Neural progenitor cell (in vitro differentiated cells): ENCODE results near the gene NDUFC2. TPM values are rescaled to one million over a fixed set of nuclear protein-coding genes. Genes with fewer than 3 reads are reported as not detected.
A peak's percentile ranks its signal among the peaks of the same experiment; 100 is the strongest.

Experiments used
- DNase-seq: peaks from one replicate; pipeline ENCODE4 v3.0.0-alpha.2; 2016; ENCODE audit warnings: low spot score
- H2AFZ ChIP-seq: fragments of 200-600 bp; sonication (generic); replicated peaks from 2 replicates; pipeline ENCODE4 v1.6.1; 2016; ENCODE audit warnings: antibody characterized with exemption
- H3F3A ChIP-seq: fragments of 200-600 bp; sonication (generic); 2 replicates; pipeline ENCODE4 v1.6.1; 2016; ENCODE audit warnings: antibody characterized with exemption, low read depth
- H3K27ac ChIP-seq: fragments of 200-600 bp; sonication (generic); 2 replicates; pipeline ENCODE4 v1.5.1; 2016; ENCODE audit warnings: mild to moderate bottlenecking
- H3K27me3 ChIP-seq: fragments of 200-600 bp; sonication (generic); 2 replicates; pipeline ENCODE4 v1.6.1; 2016; ENCODE audit warnings: mild to moderate bottlenecking, moderate library complexity
- H3K36me3 ChIP-seq: fragments of 200-600 bp; sonication (generic); 2 replicates; pipeline ENCODE4 v1.5.1; 2016
- H3K4me1 ChIP-seq: fragments of 200-600 bp; sonication (generic); 2 replicates; pipeline ENCODE4 v1.6.1; 2016; ENCODE audit warnings: mixed run types
- H3K4me2 ChIP-seq: fragments of 200-600 bp; sonication (generic); 2 replicates; pipeline ENCODE4 v1.6.1; 2016
- H3K4me3 ChIP-seq: fragments of 200-600 bp; sonication (generic); 2 replicates; pipeline ENCODE4 v1.5.1; 2016
- H3K79me2 ChIP-seq: fragments of 200-600 bp; sonication (generic); 2 replicates; pipeline ENCODE4 v1.6.1; 2016; ENCODE audit warnings: low read depth
- H3K9ac ChIP-seq: fragments of 200-600 bp; sonication (generic); 2 replicates; pipeline ENCODE4 v1.6.1; 2016
- H3K9me3 ChIP-seq: fragments of 200-600 bp; sonication (generic); 2 replicates; pipeline ENCODE4 v1.5.1; 2016; ENCODE audit warnings: low read depth
- H4K20me1 ChIP-seq: fragments of 200-600 bp; sonication (generic); 2 replicates; pipeline ENCODE4 v1.6.1; 2016; ENCODE audit warnings: low read depth
- H3K27ac Mint-ChIP-seq: 3 replicates; pipeline ENCODE4 v1.8.0; 2021; ENCODE audit warnings: mixed read lengths
- H3K27me3 Mint-ChIP-seq: 2 replicates; pipeline ENCODE4 v1.8.0; 2022; ENCODE audit warnings: low read depth, mild to moderate bottlenecking, inconsistent platforms, moderate library complexity, mixed read lengths; ENCODE audit not compliant: insufficient read depth
- H3K36me3 Mint-ChIP-seq: 3 replicates; pipeline ENCODE4 v1.8.0; 2021; ENCODE audit warnings: mixed read lengths
- H3K4me1 Mint-ChIP-seq: 3 replicates; pipeline ENCODE4 v1.8.0; 2021; ENCODE audit warnings: mixed read lengths
- H3K4me3 Mint-ChIP-seq: 3 replicates; pipeline ENCODE4 v1.8.0; 2021; ENCODE audit warnings: mild to moderate bottlenecking, moderate library complexity, mixed read lengths
- H3K9me3 Mint-ChIP-seq: 3 replicates; pipeline ENCODE4 v1.8.0; 2020; ENCODE audit warnings: mixed read lengths
- EZH2 ChIP-seq: fragments of 200-600 bp; sonication (generic); IDR thresholded peaks from 2 replicates; pipeline ENCODE4 v1.6.1; 2017; ENCODE audit warnings: antibody characterized with exemption, mild to moderate bottlenecking, moderate library complexity
- EZH2phosphoT487 ChIP-seq: fragments of 200-600 bp; sonication (generic); IDR thresholded peaks from 2 replicates; pipeline ENCODE4 v1.6.1; 2017; ENCODE audit warnings: antibody characterized with exemption
- total RNA-seq: library from RNA; depleted of rRNA; stranded (reverse); fragments of >200 nt; gene quantifications from 2 replicates; pipeline ENCODE4 v1.2.3, GENCODE V29; 2015; ENCODE audit warnings: low replicate concordance
- TF ChIP-seq, protein P1 (sequence below): fragments of 200-600 bp; sonication (generic); IDR thresholded peaks from 2 replicates; pipeline ENCODE4 v1.5.1; 2017; ENCODE audit warnings: antibody characterized with exemption, mild to moderate bottlenecking

NDUFC2 gene
- total RNA-seq, 1 donor from 2014 or later: 36.7 TPM

- no peak overlapping the region for H3K4me2 ChIP-seq
- no peaks in the 10 kb centered on the region for H3K4me1 ChIP-seq
- H3K9me3 ChIP-seq: no peaks in the 10 kb centered on the region
- H3K9ac ChIP-seq: no peak overlapping the region
- H3K36me3 Mint-ChIP-seq: no peaks in the 10 kb centered on the region
- H3K27me3 ChIP-seq: peaks cover 5% of the 10 kb centered on the region
- no peaks in the 10 kb centered on the region for H3K9me3 Mint-ChIP-seq
- H2AFZ ChIP-seq: no peak overlapping the region
- no peak overlapping the region for H3K27ac ChIP-seq
- no peak overlapping the region for H3K4me3 Mint-ChIP-seq
- no peaks in the 10 kb centered on the region for H3K27me3 Mint-ChIP-seq
- TF ChIP-seq, protein P1, sequence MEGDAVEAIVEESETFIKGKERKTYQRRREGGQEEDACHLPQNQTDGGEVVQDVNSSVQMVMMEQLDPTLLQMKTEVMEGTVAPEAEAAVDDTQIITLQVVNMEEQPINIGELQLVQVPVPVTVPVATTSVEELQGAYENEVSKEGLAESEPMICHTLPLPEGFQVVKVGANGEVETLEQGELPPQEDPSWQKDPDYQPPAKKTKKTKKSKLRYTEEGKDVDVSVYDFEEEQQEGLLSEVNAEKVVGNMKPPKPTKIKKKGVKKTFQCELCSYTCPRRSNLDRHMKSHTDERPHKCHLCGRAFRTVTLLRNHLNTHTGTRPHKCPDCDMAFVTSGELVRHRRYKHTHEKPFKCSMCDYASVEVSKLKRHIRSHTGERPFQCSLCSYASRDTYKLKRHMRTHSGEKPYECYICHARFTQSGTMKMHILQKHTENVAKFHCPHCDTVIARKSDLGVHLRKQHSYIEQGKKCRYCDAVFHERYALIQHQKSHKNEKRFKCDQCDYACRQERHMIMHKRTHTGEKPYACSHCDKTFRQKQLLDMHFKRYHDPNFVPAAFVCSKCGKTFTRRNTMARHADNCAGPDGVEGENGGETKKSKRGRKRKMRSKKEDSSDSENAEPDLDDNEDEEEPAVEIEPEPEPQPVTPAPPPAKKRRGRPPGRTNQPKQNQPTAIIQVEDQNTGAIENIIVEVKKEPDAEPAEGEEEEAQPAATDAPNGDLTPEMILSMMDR: no peak
- TF ChIP-seq EZH2 (no peak), EZH2phosphoT487 (no peak)
- peaks cover 20% of the 10 kb centered on the region for H3K4me1 Mint-ChIP-seq
- DNase-seq: no peak
- no peak overlapping the region for H3K27ac Mint-ChIP-seq
- no peaks in the 10 kb centered on the region for H3K36me3 ChIP-seq
- no peak overlapping the region for H3K4me3 ChIP-seq
- no peaks in the 10 kb centered on the region for H4K20me1 ChIP-seq
- H3F3A ChIP-seq: no peaks in the 10 kb centered on the region
- H3K79me2 ChIP-seq: no peaks in the 10 kb centered on the region
Measured at GRCh38 chr11:78049348-78049747, 30.3 kb downstream of the NDUFC2 start.

DNA sequence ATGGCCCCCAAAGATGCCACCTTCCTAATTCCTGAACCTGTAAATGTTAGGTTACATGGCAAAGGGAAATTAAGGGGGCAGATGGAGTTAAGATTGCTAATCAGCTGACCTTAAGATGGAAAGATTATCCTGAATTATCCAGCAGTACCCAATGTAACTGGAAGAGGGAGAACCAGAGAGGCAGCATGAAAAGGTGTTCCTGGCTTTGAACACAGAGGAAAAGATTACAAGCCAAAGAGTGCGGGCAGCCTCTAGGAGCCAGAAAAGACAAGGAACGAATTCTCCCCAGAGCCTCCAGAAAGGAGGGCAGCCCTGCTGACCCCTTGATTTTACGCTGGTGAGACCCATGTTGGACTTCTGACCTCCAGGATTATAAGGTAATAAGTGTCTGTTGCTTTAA lies 31.1 kb downstream of the NDUFC2 start:
- Mint-ChIP-seq H3K27me3 (no peaks in the 10 kb centered on the region), H3K4me3 (no peak overlapping the region), H3K27ac (peak overlapping the region; percentile 95), H3K4me1 (peaks cover 20% of the 10 kb centered on the region), H3K9me3 (no peaks in the 10 kb centered on the region), H3K36me3 (no peaks in the 10 kb centered on the region)
- no peaks in the 10 kb centered on the region for H3F3A ChIP-seq
- H3K36me3 ChIP-seq: no peaks in the 10 kb centered on the region
- no peak overlapping the region for H2AFZ ChIP-seq
- peaks cover 5% of the 10 kb centered on the region for H3K27me3 ChIP-seq
- no peak overlapping the region for H3K9ac ChIP-seq
- no peaks in the 10 kb centered on the region for H3K9me3 ChIP-seq
- no peaks in the 10 kb centered on the region for H4K20me1 ChIP-seq
- no peak overlapping the region for H3K4me2 ChIP-seq
- no peak for DNase-seq
- H3K4me1 ChIP-seq: no peaks in the 10 kb centered on the region
- H3K4me3 ChIP-seq: no peak overlapping the region
- no peaks in the 10 kb centered on the region for H3K79me2 ChIP-seq
- TF ChIP-seq EZH2: no peak
- TF ChIP-seq, protein P1: no peak
- no peak for TF ChIP-seq EZH2phosphoT487
- no peak overlapping the region for H3K27ac ChIP-seq

DNA sequence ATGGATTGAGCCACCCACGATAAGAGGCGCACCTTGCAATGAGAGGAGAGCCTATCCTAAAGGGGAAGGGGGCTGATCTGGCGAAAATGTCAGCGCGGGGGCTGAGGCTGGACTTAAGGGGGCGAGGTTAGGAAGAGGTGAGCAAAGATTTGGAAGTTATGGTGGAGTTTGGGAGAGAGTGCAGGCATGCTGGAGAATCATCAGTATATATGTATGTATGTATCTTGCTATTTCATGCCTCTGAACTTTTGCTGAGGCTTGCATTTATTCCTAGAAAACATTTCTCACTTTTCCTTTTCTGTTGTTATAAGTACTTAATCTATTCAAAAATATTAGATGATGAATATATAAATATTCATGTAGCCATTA lies 33.2 kb downstream of the NDUFC2 start:
- no peak overlapping the region for H3K9ac ChIP-seq
- H3K27me3 Mint-ChIP-seq: peaks cover 3% of the 10 kb centered on the region
- H3K4me2 ChIP-seq: peak overlapping the region; percentile 64

More for the DNA sequence above, 33.2 kb downstream of the NDUFC2 start:
- TF ChIP-seq EZH2phosphoT487: no peak
- no peak for TF ChIP-seq EZH2
- TF ChIP-seq, protein P1: no peak
- no peaks in the 10 kb centered on the region for H3F3A ChIP-seq
- Mint-ChIP-seq H3K4me3 (peak overlapping the region; percentile 37), H3K36me3 (peaks cover 2% of the 10 kb centered on the region), H3K27ac (peak overlapping the region; percentile 44), H3K9me3 (no peaks in the 10 kb centered on the region), H3K4me1 (peaks cover 30% of the 10 kb centered on the region)
- H3K27me3 ChIP-seq: peaks cover 5% of the 10 kb centered on the region
- H3K4me3 ChIP-seq: no peak overlapping the region
- H3K27ac ChIP-seq: no peak overlapping the region
- H3K36me3 ChIP-seq: no peaks in the 10 kb centered on the region
- H4K20me1 ChIP-seq: no peaks in the 10 kb centered on the region
- no peaks in the 10 kb centered on the region for H3K4me1 ChIP-seq
- DNase-seq: no peak
- no peaks in the 10 kb centered on the region for H3K79me2 ChIP-seq
- no peaks in the 10 kb centered on the region for H3K9me3 ChIP-seq
- H2AFZ ChIP-seq: peak overlapping the region; percentile 99
